Neural crest cell (in vitro differentiated cells): ENCODE results near the gene PPP1R16B. TPM values are rescaled to one million over a fixed set of nuclear protein-coding genes. Genes with fewer than 3 reads are reported as not detected.

ENCODE experiments used
- DNase-seq: peaks from one replicate; pipeline ENCODE4 v3.0.0; 2021; ENCODE audit warnings: low read depth, mixed read lengths, low spot score
- H3K27ac Mint-ChIP-seq: one replicate; pipeline ENCODE4 v1.8.0; 2021; ENCODE audit warnings: mild to moderate bottlenecking, mixed read lengths; ENCODE audit not compliant: unreplicated experiment
- H3K27me3 Mint-ChIP-seq: 2 replicates; pipeline ENCODE4 v1.8.0; 2021; ENCODE audit warnings: low read depth, mild to moderate bottlenecking, mixed read lengths
- H3K36me3 Mint-ChIP-seq: 2 replicates; pipeline ENCODE4 v1.8.0; 2021; ENCODE audit warnings: low read depth, mild to moderate bottlenecking, mixed read lengths
- H3K4me1 Mint-ChIP-seq: 2 replicates; pipeline ENCODE4 v1.8.0; 2021; ENCODE audit warnings: mixed read lengths
- H3K4me3 Mint-ChIP-seq: one replicate; pipeline ENCODE4 v1.8.0; 2021; ENCODE audit warnings: mild to moderate bottlenecking, mixed read lengths
- H3K9me3 Mint-ChIP-seq: 2 replicates; pipeline ENCODE4 v1.8.0; 2021; ENCODE audit warnings: mixed read lengths
- total RNA-seq: library from RNA; stranded (reverse); gene quantifications from 2 replicates; pipeline ENCODE4 v1.2.1, GENCODE V29; 2021
- TF ChIP-seq, protein P1 (sequence below): fragments of 200-600 bp; sonication (generic); conservative IDR thresholded peaks from 2 replicates; pipeline ENCODE4 v1.5.0; 2021; ENCODE audit warnings: antibody characterized with exemption, mild to moderate bottlenecking

Gene PPP1R16B
- total RNA-seq, 1 donor from 2014 or later, result 0.30 TPM

DNA sequence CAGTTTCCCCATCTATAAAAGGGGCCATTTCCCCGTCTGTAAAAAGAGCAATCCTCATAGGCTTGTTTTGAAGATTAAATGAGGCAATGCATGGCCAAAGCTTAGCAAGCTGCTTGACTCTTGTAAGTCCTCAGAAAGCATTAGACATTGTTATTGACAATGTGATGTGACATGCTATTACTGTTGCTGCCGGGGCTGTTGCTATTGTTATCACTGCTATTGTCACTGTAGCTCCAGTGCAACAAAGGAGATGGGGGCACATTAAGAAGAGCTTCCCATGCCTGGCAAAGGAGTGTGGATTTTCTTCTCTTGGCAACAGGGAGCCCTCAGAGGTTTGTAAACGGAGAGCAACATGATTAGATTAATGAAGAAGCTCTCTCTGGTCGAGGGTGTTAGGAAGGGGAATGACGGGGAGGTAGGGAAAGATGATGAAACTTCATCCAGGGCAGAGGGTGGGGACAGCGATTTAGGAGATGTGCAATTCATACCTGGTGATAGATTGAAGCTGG, 87.6 kb downstream of the PPP1R16B start:
- peaks cover 11% of the 10 kb centered on the region for H3K4me1 Mint-ChIP-seq
- TF ChIP-seq, protein P1, sequence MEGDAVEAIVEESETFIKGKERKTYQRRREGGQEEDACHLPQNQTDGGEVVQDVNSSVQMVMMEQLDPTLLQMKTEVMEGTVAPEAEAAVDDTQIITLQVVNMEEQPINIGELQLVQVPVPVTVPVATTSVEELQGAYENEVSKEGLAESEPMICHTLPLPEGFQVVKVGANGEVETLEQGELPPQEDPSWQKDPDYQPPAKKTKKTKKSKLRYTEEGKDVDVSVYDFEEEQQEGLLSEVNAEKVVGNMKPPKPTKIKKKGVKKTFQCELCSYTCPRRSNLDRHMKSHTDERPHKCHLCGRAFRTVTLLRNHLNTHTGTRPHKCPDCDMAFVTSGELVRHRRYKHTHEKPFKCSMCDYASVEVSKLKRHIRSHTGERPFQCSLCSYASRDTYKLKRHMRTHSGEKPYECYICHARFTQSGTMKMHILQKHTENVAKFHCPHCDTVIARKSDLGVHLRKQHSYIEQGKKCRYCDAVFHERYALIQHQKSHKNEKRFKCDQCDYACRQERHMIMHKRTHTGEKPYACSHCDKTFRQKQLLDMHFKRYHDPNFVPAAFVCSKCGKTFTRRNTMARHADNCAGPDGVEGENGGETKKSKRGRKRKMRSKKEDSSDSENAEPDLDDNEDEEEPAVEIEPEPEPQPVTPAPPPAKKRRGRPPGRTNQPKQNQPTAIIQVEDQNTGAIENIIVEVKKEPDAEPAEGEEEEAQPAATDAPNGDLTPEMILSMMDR, result no peak
- H3K4me3 Mint-ChIP-seq, result no peak overlapping the region
- DNase-seq, result no peak
- no peak overlapping the region for H3K27ac Mint-ChIP-seq
- peaks cover 38% of the 10 kb centered on the region for H3K27me3 Mint-ChIP-seq
- no peaks in the 10 kb centered on the region for H3K36me3 Mint-ChIP-seq
- no peaks in the 10 kb centered on the region for H3K9me3 Mint-ChIP-seq

DNA sequence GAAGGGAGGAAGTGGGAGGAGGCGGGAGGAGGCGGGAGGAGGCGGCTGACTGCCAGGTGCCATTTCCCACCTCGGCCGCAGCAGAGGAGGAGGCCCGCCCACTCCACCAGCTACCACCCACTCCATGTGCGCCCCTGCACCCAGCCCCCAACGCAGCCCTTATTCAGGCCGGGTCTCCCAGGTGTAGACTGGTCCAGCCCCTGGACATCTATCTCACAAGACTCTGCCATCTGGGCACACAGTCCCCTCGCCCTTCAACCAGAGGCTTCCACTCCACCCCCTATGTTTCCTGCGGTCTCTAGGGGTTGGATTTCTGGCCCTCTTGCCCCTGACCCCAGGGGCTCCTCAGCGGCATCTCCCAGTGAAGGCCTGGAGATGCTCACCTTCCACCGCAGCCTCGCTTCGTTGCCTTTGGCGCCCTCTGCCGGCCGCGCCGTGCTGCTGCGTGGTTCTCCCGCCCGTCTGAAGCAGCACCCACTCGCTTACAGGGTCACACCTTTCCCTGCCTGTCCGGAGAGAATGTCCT, 88.1 kb downstream of the PPP1R16B start:
- H3K27me3 Mint-ChIP-seq, result peaks cover 39% of the 10 kb centered on the region
- no peak overlapping the region for H3K4me3 Mint-ChIP-seq
- DNase-seq, result peak; percentile 73
- no peak overlapping the region for H3K27ac Mint-ChIP-seq
- TF ChIP-seq, protein P1, result peak; percentile 94
- H3K4me1 Mint-ChIP-seq, result peaks cover 11% of the 10 kb centered on the region
- H3K9me3 Mint-ChIP-seq, result no peaks in the 10 kb centered on the region
- no peaks in the 10 kb centered on the region for H3K36me3 Mint-ChIP-seq

DNA sequence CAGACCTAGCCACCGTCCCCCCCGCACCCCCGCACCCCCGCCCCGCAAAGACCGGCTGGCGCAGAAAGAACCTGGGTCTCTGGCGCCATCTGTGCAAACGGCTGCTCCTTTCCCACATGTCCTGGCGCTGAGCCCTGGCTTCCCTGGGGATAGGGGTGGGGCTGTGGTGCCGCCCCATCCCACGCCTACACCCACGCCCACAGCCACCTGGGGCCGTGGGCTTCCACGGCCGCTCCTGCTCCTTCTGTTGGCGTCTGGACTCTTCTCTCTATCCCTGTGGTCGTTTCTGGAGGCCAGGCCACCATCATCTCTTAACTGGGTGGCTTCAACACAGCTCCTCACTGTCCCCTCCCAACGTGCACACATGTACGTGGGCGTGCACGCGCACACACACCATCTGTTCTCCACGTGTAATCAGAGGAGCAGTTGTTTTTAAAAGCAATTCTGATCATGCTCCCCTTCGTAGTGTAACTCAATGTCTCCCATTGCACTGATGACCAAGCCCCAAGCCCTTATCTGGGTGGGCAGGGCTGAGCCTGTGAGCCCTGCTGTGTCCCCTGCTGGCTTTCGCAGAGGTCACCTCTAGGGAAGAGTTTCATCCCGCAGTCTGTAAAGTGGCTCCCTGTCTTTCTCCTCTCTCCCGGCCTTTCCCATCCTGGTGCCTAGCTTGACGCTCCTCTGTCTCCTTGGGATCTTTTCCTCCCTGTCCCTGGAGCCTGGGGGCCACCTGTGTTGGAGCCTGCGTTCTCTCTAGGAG, 88.8 kb downstream of the PPP1R16B start:
- H3K27me3 Mint-ChIP-seq, result peaks cover 39% of the 10 kb centered on the region
- TF ChIP-seq, protein P1, result peak; percentile 45
- H3K4me3 Mint-ChIP-seq, result no peak overlapping the region
- H3K36me3 Mint-ChIP-seq, result no peaks in the 10 kb centered on the region
- no peaks in the 10 kb centered on the region for H3K9me3 Mint-ChIP-seq
- H3K27ac Mint-ChIP-seq, result no peak overlapping the region
- no peak for DNase-seq
- peaks cover 11% of the 10 kb centered on the region for H3K4me1 Mint-ChIP-seq

DNA sequence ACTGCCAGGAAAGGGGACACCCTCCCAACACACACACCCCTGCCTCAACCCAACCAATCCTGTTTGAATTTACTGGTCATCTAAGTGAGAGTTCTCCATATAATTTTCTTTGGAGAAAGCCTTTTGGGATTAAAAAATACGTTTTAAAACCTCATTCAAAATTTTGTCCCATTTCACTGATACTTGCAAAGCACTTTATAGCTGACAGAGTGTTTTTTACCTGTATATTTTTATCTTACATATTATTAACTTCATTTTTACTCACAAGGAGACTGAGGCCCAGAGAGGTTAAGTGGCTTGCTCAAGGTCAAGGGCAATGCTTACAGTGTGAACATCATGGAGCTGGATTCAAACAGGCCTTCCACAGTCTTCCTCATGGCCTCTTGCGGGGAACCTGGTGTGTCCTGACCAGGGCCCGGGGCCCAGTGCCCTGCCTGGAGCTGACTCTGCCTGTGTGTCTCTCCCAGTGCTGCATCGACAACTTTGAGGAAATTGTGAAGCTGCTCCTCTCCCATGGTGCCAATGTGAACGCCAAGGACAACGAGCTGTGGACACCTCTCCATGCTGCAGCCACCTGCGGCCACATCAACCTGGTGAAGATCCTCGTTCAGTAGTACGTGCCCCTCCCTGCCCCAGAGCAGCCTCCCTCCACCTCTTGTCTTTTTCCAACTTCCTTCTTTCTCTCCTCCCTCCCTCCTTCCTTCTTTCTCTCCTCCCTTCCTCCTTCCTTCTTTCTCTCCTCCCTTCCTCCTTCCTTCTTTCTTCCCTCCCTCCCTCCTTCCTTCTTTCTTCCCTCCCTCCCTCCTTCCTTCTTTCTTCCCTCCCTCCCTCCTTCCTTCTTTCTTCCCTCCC, 89.8 kb downstream of the PPP1R16B start:
- H3K4me3 Mint-ChIP-seq, result no peak overlapping the region
- H3K27ac Mint-ChIP-seq, result no peak overlapping the region
- DNase-seq, result no peak
- peaks cover 8% of the 10 kb centered on the region for H3K4me1 Mint-ChIP-seq
- no peaks in the 10 kb centered on the region for H3K9me3 Mint-ChIP-seq
- no peaks in the 10 kb centered on the region for H3K36me3 Mint-ChIP-seq
- TF ChIP-seq, protein P1, result no peak
- peaks cover 39% of the 10 kb centered on the region for H3K27me3 Mint-ChIP-seq

DNA sequence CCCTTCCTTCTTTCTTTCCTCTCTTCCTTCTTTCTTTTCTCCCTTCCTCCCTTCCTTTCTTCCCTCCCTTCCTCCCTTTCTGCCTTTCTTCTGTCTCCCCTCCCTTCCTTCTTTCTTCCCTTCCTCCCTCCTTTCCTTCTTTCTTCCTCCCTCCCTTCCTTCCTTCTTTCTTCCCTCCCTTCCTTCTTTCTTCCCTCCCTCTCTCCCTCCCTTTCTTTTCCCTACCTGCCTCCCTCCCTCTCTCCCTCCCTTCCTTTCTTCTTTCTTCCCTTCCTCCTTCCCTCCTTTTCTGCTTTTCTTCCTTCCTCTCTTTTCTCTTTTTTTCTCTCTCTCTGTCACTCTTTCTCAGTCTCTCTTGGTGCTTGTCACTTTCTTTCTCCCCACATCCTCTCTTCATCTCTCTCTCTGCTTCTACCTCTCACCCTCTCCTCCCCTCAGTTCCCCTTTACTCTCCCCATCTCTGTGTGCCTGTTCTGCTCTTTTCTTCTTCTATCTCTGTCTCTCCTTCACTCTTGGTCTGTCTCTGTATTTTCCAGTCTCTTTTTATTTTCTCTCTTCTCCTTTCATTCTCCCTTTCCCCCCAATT, 90.6 kb downstream of the PPP1R16B start:
- Mint-ChIP-seq H3K4me1 (peaks cover 7% of the 10 kb centered on the region), H3K4me3 (no peak overlapping the region), H3K27me3 (peaks cover 39% of the 10 kb centered on the region), H3K36me3 (no peaks in the 10 kb centered on the region), H3K27ac (no peak overlapping the region), H3K9me3 (no peaks in the 10 kb centered on the region)
- no peak for DNase-seq
- TF ChIP-seq, protein P1, result no peak
